Stimulated activated CD4-positive, alpha-beta T cell treated with anti-CD3 and anti-CD28 coated beads, Interleukin-15, amount 100 ng/mL, for 48 hours (primary cell): Measurements from ENCODE around the gene FHL3.

Source experiments
- DNase-seq, 2 donors: peaks; one replicate each; pipeline ENCODE4 v3.0.0-alpha.2; 2020; ENCODE audit warnings: low read depth in 2 of 2

Gene FHL3, protein sequence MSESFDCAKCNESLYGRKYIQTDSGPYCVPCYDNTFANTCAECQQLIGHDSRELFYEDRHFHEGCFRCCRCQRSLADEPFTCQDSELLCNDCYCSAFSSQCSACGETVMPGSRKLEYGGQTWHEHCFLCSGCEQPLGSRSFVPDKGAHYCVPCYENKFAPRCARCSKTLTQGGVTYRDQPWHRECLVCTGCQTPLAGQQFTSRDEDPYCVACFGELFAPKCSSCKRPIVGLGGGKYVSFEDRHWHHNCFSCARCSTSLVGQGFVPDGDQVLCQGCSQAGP

DNA sequence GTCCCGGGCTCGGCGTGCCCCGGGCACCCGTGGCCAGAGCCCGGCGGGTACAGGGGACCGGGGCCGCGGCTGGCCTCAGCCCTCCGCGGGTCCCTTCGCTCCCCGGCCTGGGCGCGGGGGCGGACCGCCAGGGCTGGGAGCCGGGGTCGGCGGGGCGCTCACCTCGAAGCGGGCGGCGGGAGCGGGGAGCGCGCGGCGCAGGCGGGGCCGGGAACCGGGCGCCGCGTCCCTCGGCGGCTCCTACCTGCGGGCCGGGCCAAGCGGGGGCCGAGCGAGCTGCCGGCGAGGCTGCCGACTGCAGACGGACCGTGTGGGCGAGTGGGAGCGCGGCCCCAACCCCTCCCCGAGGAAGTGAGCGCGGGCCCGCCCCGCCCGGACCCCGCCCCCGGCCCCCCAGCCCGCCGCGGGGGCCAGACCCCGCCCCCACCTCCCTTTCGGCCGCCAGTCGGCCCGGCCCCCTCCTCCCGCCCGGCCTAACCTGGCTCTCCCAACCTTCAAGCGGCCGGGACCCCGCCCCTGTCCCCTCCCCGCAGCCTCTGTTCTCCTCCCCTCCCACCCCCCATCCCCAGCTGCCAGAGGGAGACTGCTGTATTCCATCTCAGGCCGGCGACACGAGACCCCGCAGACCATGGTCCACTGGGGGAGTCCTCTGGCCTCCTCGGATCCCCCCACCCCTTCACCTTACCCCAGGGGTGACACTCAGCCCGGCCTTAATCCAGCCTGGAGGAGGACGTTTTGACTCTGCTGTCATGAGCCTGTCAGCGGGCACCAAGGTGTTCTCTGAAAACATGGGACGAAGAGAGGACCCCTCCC, at the start of gene FHL3:
Gene FHL3 (minus strand): TSS at position 320 of the 813 bp plus-strand sequence. CDS start 6,102 bp downstream, outside the sequence.
- DNase-seq = no peak

DNA sequence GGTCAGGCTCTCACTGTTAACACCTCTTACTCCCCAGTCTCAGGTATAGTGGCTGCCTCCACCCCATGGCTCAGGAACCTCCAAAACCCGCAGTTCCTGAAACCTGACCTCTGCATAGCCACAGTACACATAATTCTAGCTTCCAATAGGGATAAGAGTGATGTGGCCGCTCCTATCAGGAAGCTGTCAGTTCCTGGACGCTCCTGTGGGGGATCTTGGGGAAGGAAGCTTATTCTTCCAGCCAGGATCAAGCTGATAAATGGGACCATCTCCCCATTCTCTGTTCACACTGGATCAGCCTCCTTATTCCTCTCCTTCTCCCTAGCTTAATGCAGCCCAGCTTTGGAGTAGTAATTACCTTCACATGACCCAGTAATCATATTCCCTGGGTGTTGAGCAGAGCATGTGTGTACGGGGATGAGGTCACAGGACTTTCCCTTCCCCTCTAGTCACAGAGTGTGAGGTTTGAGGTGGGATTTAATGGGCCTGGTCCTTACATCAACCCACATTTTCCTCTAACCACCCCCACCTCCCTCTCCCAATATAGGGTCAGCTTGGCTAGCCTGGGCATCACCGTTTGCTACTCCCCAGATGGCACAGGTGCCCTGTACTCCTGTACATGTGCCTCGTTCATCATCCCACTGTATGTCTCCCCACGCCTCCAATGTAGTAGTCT, 48.2 kb upstream of the FHL3 start:
- DNase-seq = no peak

DNA sequence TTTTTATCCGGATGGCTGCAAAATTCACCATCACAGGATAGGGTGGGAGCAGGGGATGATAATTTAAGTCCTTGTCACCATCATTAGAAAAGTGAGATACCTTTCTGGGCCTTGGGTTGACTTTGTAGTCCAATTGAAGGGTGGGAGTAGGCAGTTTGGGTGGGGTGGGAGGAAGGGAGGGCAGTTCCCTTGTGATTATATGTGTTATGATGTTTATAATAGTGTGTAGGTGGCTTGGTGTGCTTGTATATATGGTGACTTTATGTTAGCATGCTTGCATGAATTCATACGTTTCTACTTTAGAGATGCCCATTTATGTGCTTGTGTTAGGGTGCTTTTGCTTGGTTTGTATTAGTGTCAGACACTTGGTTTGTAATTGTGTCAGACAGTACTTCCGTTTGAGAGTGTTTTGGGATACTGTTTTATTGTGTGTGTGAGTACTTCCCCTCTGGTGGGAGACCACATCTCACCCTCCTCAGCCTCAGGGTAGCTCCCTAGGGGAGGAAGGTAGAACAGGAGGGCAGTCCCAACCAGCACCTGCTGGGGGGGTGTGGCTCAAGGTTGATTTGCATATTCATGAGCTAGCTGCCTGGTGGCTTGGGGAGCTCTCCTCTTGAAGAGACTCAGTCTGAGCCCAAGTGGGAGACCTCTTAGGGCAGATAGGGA, 47.6 kb upstream of the FHL3 start:
- DNase-seq = no peak

DNA sequence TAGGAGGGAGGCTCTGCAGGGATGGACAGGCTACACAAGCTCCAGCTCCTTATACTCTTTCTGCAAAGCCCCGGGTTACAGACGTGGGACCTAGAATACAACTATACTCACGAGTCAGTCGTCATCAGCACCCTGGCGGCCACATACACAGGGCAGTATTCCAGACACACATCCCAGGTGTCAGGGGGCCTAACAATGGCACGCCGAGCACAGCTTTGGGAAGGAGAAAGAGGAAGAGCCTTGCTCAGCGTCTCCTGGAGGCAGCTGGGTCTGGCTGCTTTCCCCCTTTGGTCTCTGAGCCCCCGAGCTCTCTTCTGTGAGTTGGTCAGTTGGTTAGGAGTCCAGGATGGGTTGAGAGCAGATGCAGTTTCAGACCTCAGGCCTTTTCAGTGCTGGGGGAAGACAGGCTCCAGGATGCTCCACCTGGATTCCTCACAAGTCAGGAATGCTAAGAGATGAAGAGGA, 45.8 kb upstream of the FHL3 start:
- DNase-seq = no peak

DNA sequence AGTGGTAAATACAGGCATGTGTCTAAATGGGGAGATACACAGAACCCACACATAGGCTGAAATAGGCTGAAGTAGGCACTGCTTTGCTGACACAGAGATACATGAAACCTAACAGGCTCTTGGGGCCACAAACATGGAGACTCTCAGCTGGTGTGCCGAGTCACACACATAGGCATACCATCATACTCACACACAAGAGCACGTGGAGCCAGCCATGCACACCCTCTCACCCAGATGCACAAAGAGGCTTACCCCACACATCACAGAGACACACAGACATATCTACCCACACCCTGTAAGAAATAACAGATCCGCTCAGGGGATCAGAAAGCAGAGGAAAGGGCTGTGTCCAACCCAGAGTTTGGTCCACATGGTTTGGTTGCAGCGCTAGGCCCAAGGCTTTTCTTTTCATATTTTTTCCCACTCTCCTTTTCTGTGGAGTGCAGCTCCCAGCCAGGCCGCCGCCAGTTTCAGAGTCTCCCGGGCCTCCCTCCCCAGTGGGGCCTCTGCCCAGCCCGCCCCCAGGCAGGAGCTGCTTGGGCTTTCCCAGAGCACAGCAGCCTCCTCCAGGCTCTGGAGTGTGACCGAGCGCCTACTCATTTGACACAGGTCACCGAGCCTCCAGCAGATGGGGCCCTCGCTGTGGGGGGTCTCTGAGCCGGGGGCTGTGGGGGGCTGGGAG, 45.2 kb upstream of the FHL3 start:
- no peak for DNase-seq

DNA sequence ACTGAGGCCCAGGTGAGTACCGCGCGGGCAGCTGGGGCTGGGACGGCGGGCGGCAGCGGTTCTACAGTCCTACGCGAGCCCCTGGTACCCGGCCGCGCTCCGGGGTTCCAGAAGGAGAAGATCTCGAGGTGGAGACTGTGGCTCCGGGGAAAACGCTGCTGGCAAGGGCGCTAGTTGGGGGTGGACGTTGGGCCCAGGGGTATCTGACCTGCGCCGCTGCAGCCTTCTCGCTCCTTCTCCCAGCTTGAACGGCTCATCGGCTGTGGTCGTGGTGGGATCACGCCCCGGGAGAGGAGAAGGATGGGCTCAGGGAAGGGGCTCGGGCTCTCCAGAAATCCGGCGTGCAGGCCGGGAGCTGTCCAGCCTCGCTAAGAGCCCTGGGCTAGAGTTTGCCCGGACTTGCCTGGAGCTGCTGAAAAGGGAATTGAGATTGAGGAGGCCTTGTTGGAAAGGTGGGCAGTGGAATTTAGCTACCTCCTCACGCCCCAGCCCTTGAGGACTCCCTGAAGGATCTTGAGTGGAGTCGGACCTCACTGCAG, 42.4 kb upstream of the FHL3 start:
- DNase-seq = no peak

DNA sequence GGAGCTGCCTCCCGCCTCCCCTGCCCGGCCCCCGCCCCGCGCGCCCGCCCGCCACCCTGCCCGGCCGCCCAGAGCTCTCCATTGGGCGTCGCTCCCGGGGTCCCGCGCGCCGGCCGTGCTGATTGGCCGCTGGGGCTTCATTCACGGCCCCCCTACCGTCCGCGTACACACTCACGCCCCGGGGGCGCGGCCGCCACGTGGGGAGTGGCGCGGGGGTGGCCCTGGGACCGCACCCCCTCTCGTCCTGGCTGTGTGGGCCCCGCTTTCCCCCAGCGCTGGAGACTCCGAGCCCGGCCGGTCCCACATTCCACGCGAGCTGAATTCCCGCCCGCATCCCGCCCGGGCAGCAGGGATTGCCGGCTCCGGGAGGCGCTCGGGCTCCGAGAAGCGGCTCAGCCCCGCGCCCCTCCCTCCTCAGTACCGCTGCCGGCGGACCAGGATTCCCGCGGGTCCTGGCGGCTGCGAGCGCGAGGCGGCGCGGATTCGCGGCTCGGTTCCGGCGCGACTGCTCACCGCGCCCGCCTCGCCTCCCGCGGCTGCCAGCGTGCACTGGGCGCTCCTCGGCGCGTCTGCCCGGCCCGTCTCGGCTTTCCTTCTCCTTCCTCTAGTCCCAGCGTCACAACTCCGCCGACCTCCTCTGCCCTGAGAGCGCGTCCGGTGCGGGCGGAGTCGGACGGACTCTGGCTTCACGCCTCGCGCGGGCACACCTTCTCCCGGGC, 41.7 kb upstream of the FHL3 start:
- peak; percentile 41 to 71 for DNase-seq

DNA sequence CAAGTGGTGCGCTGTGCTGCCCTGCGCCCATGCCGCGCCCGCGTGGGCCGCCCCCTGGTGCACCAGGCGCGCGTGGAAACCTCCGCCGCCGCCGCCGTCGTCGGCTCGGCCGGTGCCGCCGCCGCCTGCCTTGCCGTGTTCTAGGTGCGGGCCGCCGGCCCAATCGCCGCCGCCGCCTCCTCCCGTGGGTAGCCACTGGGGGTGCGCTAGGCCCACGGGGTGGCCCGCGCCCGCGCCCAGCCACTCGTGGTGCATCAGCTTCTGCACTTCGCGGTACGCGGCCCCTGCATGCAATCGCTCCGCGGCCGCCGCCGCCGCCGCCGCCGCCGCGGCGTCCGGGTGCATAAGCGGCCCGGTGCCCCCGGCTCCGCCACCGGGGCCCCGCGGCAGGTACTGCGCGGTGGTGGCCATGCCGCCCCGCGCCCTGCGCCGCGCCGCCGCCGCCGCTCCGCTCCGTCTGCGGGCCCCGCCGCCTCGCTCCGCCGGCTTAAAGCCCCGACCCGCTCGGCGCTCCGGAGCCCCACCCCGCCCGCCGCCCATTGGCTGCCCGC, 41.1 kb upstream of the FHL3 start, which contains the start of gene POU3F1:
Gene POU3F1 (minus strand): TSS at position 461 of the 551 bp plus-strand sequence. CDS start 50 bp downstream, at position 411.
- no peak for DNase-seq

DNA sequence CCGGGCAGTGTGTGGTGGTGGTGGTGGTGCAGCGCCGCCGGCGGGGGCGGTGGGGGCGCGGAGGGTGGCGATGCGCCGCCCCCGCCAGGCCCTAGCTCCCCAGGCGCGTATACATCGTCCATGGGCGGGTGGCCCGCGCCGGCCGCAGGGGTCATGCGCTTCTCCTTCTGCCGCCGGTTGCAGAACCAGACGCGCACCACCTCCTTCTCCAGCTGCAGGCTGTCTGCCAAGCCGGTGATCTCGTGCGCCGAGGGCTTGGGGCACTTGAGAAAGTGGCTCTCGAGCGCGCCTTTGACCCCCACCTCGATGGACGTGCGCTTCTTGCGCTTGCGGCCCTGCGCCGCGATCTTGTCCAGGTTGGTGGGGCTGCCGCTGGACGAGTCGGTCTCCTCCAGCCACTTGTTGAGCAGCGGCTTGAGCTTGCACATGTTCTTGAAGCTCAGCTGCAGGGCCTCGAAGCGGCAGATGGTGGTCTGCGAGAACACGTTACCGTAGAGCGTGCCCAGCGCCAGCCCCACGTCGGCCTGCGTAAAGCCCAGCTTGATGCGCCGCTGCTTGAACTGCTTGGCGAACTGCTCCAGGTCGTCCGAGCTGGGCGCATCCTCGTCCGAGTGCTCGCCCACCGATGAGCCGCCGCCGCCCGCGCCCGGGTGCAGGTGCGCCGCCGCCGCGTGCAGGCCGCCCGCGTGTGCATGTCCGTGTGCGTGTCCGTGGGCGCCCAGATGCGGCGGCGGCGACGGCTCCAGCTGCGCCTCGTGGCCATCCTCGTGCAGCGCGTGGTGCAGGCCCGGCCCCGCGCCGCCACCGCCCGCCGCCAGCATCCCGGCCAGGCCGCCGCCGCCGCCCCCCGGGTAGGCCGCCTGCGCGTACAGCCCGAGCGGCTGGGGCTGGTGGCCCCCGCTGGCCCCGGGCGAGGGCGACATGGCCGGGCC, 40.4 kb upstream of the FHL3 start:
- DNase-seq = no peak

DNA sequence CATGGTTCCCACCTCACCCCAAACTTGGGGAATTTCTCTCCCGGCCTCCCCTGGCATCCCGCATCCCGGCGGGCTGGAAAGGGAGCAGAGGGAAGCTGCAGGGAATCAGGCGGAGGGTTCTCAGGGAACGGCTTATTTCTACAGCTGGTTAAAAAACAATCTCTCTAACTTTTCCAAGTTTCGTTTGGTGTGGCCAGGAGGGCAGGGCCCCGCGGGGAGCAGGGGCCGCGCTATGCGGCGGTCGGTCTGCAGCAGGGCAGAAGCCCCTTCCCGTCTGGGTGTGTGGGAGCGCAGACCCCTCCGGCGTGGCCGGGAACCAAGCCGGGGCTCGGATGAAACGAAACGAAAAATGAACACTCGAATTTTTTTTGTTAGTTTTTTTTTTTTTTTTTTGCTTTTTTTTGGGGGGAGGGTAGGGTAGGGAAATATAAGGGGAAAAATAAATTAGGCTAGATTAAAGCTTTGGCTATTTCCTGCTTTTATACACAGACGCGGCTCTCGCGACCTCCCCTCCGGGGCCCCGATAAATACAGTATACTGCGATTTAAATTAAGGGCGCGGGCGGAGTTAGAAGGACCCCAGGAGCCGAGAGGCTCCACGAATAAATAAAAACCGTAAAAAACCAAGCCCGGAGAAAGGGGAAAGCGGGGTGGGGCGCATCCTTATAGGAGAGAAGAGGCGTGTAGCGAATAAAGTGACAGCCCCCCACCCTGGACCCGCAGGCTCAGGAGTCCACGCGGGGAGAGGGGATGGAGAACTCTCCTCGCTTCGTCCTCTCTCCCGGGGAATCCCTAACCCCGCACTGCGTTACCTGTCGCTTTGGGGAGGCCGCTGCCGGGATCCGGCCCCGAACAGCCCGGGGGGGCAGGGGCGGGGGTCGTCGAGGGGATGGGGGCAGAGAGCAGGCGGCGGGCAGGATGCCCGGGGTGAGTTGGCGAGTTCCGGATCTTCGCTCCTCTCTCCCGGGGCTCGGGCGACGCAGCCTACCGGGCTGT, 39.2 kb upstream of the FHL3 start:
- DNase-seq = no peak

DNA sequence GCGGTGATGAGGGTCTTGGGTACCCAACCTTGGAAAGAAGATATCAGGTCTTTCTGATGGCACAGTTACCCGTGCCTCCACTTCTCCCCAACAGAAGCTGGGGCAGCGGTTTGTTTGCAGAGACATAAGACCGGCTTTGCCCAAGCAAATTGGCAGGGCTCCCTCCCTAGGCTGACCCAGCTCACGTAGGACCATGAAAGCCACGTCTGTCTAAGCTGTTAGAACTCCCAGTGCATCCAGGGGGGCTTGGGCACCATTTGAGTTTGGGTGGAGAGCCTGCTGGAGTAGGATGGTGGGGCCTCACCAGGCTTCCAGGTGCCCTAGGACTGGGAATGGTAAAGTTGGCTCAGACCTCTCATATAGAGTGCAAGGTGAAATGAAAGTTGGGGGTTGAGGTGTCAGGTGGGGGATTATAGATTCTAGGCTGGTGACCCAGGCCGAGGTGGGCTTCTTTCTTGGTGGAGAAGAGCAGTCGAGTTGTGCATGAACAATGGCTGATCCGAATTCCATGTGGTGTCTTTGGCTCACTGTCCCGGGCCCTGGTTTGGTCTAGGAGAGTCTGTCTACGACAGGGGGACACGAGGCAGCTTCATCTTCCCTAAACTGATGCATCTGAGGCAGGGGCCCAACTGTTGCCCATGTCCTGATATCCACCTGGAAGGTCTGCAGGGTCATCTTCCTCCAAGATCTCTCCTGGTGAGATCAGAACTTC, 37.9 kb upstream of the FHL3 start:
- no peak for DNase-seq

DNA sequence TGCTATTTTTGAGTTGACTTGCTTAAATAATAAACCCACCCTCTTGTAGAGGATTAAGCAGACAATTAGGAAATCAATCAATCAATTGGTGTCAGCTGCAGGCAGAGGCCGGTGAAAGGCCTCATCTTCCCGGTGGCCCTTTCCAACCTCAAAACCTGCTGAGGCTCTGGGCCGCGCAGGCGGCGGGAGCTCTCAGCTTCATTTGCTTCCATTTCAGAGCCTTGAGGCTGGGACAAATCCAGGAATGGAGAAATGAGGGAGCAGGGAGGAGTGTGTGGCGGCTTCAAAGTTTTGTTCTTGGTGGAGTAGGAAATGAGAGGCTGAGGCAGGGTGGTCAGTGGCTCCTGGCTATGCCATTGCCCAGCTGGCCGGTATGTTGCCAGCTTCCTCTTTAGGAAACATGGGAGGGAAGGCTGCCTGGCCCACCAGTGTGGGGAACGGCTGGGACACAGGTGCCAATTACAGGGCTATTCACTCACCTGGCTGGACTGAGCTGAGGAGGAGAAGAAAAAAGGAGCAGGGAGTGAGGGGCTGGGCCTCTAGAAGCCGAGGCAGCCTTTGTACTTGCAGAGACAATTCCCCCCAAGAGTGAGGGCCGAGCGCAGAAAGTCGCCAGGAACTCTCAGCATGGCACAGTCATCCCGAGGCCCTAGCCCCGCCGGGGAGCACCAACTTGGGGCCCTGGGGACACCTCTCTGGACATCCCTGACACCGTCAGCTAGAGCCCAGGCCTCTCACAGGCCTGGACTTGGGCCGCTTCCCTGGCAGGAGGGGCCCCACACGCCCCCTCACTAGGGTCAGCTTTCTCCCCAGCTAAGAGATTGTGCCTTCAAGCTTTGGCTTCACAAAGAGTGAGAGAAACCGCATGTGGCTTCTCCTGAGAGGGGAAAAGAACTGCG, 36.9 kb upstream of the FHL3 start:
- DNase-seq = no peak

DNA sequence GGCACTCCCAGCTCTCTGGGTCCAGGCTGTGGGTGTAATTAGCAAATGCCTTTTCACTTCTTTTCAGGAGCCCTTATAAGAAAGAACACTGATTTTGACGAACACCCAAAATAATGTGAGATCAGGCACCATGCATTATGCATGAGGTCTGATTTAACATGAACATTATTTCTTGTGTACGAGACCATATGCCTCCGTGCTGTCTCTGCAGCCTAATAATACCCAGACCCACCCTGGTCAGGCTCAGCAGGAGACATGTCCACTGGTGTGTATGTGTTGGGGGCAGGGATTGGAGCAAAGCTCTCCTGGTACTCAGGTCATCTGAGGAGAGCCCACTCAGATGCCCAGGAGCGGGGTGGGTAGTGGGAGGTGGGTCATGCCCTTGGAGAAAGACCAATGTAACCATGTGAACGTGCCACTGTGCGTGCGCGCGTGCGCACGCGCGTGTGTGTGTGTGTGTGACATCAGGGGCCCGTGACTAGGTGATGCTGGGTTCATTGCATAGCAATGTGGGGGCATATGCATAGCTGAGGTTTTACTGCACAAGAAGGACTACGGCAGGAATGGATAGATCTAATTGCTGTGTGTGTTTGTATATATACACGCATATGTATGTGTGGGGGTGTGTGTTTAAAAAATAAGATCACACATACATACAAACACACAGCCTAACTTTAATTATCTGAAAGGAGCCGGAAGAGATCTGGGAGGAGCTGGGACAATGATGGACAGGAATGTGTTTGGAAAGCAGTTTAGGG, 34.2 kb upstream of the FHL3 start:
- DNase-seq = no peak

DNA sequence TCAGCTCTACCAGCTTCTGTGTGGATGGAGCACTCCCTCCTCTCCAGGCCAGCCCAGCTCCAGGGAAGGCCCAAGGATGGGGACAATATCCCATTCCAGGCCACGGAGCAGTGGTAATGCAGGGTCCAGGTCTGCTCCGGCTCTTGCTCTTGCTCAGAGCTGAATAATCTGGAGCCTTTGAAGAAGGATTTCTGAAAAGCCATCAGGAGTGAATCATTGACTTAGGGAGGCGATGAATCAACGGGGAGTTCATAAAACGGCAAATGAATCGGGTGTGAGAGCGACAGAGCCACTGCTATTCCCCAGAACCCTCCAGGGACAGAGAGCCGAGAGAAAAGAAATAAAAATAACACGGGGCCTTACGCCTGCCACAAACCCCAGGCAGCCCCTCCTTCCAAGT, 33.5 kb upstream of the FHL3 start:
- no peak for DNase-seq

DNA sequence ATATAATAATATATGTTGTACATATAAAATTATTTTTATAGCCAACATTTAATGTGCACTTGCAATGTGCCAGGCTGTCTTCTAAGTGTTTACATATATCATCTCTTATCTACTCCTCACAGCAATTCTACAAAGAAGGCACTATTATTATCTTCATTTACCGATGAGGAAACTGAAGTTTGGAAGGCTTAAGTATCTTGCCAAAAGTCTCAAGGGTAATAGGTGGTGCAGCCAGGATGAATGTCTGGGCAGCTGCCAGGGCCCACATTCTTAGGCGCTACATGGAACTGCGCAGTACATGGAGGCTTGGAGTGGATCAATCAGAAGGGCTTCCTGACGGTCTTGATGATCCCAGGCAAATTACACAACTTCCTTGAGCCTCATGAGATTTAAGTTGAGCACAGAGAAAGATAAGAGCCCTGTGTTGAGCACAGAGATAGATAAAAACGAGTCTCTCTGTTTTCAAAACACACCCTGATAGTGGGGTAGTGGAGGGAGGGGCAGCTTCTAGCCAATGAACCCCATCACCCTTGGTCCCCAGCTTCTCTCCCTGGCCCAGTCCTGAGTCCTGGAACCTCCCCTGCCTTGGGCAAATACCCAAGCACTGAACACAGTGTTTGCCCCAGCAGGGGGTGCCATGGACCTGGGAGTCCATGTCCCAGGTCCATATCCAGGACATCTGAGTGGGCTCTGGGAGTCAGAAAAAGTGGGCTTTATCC, 32.1 kb upstream of the FHL3 start:
- DNase-seq = no peak
